Kidney tubule cell (primary cell): ENCODE measurements around the gene GATAD2A.

Source experiments
- DNase-seq: peaks from one replicate; pipeline ENCODE4 v3.0.0-alpha.2; 2018; ENCODE audit warnings: low spot score

The GATAD2A gene

GRCh38 chr19:19513682-19514081, 108.2 kb downstream of the GATAD2A start:
- DNase-seq: no peak

DNA sequence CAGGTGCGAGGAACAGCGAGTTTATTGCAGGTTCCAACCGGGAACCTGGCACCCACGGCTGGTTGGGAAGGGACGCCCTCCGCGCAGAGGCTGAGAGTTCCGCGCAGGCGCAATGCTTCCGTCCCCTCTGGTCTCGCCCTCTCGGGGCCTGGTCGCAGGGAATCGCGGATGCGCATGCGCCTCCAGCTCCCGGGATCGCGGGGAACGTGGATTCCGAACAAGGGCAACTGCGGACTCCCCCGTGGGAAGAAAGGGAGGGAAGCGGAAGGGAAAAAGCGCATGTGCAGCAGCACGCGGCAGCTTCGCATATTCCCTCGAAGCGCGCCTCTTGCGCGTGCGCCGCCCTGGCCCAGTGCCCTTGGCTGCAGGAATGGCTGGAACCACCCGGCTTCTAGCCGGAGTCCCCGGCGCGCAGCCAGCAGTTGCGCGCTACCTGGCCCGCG, 108.8 kb downstream of the GATAD2A start:
- DNase-seq: no peak

- DNase-seq: no peak
Measured at GRCh38 chr19:19514881-19515641, 109.6 kb downstream of the GATAD2A start, which contains the start of gene TSSK6. Gene TSSK6 (minus strand): TSS chr19:19515548. CDS start chr19:19515427, 121 bp downstream.

DNA sequence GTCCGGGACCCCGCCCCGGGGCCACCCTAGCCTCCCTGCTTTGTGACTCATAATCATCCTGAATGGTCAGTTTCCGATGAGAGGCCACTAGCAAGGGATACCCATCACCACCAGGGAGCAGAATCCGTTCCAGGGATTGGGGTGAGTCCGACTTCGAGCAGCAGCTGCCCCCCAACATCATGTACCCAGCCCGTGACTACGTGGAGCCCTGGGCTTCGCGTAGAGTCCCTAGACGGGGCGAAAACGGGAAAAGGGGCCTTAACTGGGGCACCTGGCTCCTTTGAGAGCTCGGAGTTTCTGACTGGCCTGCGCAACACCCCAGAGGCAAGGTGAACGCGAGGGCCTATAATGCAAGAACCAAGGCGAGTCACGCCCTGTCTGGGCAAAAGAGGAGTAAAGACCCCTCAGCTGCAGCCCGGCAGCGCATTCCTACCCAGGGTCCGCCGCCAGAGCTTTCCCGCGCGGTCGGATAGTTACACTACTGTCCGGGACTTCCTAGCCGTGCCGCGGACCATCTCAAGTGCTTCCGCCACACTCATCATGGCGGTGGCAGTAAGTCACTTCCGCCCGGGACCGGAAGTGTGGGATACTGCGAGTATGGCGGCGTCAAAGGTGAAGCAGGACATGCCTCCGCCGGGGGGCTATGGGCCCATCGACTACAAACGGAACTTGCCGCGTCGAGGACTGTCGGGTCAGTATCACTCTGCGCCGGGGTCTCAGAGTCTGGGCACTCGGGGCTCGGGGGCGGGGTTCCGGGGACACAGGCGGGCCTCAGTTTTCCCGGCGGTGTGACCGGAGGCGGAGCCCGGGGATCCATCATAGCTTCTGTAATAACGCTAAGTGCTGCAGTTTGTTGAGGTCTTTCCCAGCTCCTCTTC, 110.4 kb downstream of the GATAD2A start, which contains the start of gene NDUFA13:
TSS of gene NDUFA13 (plus strand) at position 584 of the 878 bp plus-strand sequence. CDS start at position 598, 14 bp downstream.
- DNase-seq: peak; percentile 93

- no peak for DNase-seq
Measured at GRCh38 chr19:19517235-19517619, 111.8 kb downstream of the GATAD2A start.

DNA sequence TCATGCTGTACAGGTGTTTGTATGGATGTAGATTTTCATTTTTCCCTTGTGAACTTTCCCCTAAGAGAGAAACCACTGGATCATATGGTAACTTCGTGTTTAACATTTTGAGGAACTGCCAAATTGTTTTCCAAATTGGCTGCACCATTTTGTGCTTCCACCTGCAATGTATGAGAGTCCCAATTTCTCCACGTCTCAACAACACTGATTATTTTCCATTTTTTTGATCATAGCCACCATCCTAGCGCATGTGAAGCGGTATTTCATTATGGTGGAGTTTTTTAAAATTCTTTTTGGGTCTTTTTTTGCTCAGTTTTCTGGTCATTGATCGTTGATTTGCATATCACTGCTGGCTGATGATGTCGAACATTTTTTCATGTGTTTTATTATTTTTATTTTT, 115.5 kb downstream of the GATAD2A start:
- DNase-seq: no peak

GRCh38 chr19:19523177-19523576, 117.7 kb downstream of the GATAD2A start:
- no peak for DNase-seq

GRCh38 chr19:19524053-19524452, 118.6 kb downstream of the GATAD2A start:
- DNase-seq: no peak

DNA sequence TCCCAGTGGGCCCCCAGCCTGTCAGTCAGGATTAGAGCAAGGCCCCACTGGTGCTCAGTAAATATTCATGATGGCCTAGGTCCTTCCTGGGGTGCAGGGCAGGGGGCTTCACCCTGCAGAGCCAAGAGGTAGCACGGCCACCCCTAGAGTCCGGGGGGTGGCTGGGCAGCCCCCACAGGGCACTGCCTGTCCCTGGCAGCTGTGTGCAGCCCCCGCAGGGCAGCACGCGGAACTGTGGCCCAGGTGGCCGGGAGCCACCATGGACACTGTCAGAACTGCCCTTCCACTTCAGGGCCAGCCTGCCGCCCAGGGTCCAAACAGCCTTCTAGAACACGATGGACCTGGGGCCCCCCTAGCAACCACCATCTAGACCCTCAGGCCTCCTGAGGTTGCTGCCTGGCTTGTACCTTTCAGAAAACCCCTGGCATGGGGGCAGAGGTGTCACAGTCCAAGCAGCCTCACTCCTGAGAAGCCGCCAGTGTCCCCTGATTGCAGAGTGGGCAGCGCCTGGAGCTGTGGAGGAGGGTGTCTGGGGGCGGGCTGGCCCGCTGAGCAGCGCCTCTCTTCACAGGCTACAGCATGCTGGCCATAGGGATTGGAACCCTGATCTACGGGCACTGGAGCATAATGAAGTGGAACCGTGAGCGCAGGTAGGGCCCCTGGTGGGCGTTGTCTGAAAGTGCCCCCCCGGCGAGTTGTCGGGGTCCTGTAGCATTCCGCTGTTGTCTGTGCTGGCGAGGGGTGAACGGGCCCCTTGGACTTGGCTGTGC, 120.3 kb downstream of the GATAD2A start:
- DNase-seq: no peak

DNA sequence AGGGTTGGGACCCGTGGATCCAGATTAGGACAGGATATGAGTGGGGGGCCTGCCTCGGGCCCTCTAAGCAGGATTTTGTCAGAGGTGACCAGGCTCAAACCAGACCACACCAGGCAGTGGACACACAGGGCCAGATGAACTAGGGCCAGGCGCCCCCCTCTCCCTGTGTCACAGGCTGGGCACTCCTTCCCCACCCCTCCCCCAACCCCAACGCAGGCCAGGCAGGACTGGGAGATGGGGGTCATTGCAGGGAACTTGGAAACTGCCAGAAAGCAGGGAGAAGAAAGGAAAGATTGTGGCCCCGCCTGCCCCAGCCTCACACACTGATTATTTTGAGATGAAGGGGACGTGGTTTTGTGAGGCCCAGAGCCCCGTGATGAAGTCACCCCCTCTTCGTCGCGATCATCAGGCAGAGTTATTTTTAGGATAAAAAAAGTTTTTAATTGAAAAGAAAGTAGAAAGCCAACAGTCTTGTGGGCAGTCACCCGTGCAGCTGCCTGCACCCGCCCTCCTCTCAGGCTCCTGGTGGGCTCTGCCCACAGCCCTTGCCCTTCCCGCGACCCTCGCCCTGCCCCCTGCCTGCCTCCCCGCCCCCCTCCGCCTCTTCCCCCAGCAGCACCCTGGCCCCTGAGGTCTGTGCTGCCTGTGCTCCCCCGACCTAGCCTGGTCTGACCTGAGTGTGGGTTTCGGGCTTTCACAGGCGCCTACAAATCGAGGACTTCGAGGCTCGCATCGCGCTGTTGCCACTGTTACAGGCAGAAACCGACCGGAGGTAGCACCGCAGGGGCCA, 121.3 kb downstream of the GATAD2A start:
- DNase-seq: no peak

- no peak for DNase-seq
Measured at GRCh38 chr19:19527371-19527656, 121.8 kb downstream of the GATAD2A start.

GRCh38 chr19:19527674-19528625, 122.5 kb downstream of the GATAD2A start:
- DNase-seq: no peak

GRCh38 chr19:19528721-19529490, 123.4 kb downstream of the GATAD2A start, which contains the start of gene YJEFN3:
Gene YJEFN3 (plus strand): TSS chr19:19528911. CDS start chr19:19528933, 22 bp downstream.
- no peak for DNase-seq

GRCh38 chr19:19529783-19530422, 124.4 kb downstream of the GATAD2A start:
- no peak for DNase-seq

DNA sequence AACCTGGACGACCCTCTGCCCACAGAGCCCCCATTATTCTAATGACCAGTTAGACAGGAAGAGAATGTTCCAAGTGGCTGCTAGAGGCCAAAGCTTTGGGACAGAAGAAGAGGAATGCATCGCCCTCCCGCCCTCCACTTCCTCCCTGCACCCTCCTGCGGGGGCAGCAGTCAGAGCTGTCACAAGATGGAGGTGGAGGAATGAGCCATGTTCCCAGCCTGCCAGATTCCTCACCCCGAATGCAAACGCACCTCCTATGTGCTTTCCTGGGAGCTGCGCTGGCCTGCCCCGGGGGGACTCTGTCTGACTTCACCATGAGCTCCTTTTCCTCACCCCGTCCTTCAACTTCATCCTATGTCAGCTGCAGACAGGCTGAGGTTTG, 124.9 kb downstream of the GATAD2A start:
- DNase-seq: no peak

DNA sequence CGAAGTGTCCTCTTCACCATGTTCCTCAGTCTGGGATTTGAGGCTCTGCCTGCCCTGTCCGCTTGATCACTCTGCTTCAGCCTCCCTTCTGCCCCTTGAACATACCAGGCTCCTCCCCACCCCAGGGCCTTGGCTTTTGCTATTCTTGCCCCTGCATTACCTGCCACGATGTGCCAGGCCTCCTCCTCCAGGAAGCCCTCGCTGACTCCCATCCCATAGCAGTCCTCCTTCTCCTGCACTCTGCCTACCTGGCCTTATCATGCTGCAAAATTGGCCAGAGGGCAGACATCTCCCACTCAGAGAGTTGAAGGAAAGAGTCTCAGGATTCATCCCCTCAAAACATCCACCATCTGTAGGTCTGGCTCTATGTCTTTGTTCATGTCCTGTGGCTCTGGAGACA, 125.4 kb downstream of the GATAD2A start:
- no peak for DNase-seq

- DNase-seq: peak; percentile 53
Measured at GRCh38 chr19:19531951-19532805, 126.7 kb downstream of the GATAD2A start.
